Measurements from ENCODE around the gene NAP1L1.

Gene NAP1L1

DNA sequence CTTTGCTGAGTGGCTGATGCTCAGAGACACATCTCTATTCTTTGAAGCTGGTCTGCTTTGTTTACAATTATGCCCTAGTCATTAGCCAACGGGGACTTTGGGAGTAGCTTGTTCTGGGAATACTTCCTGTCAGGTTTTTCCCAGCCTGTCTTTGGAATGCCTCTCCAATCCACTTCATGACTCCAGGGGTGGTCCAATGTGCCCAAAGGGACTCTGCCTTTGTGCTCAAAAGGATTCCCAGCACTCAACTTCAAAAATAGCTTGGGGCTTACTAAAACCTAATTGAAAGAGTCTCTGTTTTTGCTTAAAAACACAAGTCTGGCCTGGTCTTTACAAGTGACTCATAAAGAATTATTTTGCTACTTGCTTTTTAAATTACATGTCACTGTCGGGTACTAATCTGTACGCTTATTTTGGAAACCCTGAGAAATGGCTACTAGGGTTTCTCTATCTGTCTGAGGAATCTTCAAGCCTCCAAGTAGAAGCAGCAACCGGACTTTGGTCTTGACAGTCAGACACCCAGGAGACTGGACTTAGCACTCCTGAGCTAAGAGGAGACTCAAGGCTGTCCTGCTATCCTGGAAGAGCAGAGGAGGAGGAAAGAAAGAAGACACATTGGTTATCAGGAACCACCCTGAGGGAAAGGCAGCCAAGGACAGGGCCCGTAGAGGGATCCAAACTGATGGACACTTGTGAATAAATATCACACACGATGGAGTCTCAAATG, 73.6 kb downstream of the NAP1L1 start:
- CTCF ChIA-PET = interaction anchor here (1.3 to 1.6 kb wide), 2 partner anchors 10 to 15 kb away, joined by 5 read pairs; no protein-coding TSS in a partner anchor
- no peak overlapping the region for H3K27ac Mint-ChIP-seq
- DNase-seq = no peak
- no peaks in the 10 kb centered on the region for H3K36me3 Mint-ChIP-seq
- peaks cover 3% of the 10 kb centered on the region for H3K4me1 Mint-ChIP-seq
- H3K27me3 Mint-ChIP-seq = peaks cover 5% of the 10 kb centered on the region
- no peaks in the 10 kb centered on the region for H3K9me3 Mint-ChIP-seq
- no peak overlapping the region for H3K4me3 Mint-ChIP-seq

- Mint-ChIP-seq H3K4me1 (no peaks in the 10 kb centered on the region), H3K27ac (no peak overlapping the region), H3K27me3 (no peaks in the 10 kb centered on the region), H3K9me3 (peaks cover 2% of the 10 kb centered on the region), H3K4me3 (no peak overlapping the region), H3K36me3 (no peaks in the 10 kb centered on the region)
- CTCF ChIA-PET = no interaction called here
- DNase-seq = no peak
These were observed 76.1 kb downstream of the NAP1L1 start for GRCh38 chr12:76008428-76008827.

- Mint-ChIP-seq H3K27ac (no peak overlapping the region), H3K9me3 (peaks cover 2% of the 10 kb centered on the region), H3K4me1 (no peaks in the 10 kb centered on the region), H3K36me3 (no peaks in the 10 kb centered on the region), H3K4me3 (no peak overlapping the region), H3K27me3 (no peaks in the 10 kb centered on the region)
- no peak for DNase-seq
- CTCF ChIA-PET = no interaction called here
These were observed 76.8 kb downstream of the NAP1L1 start for GRCh38 chr12:76007640-76008039.

DNA sequence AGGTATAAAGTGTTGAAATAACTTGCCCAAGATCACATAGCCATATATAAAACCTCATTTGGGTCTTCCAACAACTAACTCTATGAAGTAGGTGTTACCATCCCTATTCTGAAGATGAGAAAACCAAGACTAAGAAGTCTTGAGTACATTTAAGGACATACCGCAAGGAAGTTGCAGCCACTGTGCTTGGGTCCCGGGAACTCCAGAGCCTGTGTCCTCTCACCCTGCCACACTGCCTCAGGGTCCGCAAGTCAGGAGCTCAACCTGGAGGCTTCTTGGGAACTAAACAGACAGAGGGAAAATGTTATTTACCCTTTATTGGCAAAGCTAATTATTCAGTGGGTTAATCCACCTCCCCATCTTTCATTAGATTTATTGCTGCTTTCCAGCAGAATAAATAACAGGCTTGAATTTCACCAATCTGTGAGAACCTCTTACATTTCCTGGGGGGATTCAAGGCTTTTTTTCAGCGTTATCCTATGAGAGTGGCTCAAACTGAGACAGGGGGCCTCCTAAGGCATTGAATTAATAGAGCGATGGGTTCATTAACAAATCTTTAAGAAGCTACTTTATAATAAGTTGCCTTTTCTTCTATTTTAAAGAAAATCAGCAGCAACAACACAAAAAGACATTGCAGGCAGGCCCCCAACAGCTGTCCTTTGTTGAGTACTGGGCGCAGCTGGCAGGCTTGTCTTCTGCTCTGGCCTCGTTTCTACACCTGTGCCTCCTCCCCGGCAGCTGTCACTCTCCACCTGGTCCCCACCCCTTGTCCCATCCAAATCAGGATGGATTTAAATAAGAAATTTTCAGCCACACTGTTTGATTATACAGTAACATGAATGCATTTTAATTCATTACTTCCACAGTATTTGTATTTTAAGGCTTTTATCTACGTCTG, 78.2 kb downstream of the NAP1L1 start:
- CTCF ChIA-PET = interaction anchor here (1.2 kb wide), 1 partner anchor 11 kb away, joined by 3 read pairs; no protein-coding TSS in a partner anchor
- DNase-seq = no peak
- Mint-ChIP-seq H3K27ac (no peak overlapping the region), H3K4me3 (no peak overlapping the region), H3K36me3 (no peaks in the 10 kb centered on the region), H3K4me1 (no peaks in the 10 kb centered on the region), H3K27me3 (no peaks in the 10 kb centered on the region), H3K9me3 (peaks cover 2% of the 10 kb centered on the region)

DNA sequence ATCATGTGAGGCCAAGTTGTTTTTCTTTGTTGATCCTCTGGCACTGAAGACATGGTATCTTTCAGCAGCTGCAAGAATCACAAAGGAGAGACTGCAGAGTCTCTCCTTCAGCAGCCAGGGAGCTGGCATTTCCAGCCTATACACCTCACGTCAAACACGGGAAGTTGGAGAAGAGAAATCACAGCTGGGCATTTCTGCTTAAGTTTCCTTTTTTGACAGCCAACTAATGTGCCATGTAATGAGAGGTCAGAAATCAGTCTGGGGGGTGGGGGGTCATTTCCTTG, 81.2 kb downstream of the NAP1L1 start:
- no peak for DNase-seq
- CTCF ChIA-PET = no interaction called here
- Mint-ChIP-seq H3K4me3 (no peak overlapping the region), H3K27ac (no peak overlapping the region), H3K27me3 (no peaks in the 10 kb centered on the region), H3K4me1 (no peaks in the 10 kb centered on the region), H3K36me3 (no peaks in the 10 kb centered on the region), H3K9me3 (peaks cover 2% of the 10 kb centered on the region)

- H3K27ac Mint-ChIP-seq = no peak overlapping the region
- DNase-seq = no peak
- no peaks in the 10 kb centered on the region for H3K36me3 Mint-ChIP-seq
- H3K9me3 Mint-ChIP-seq = peaks cover 2% of the 10 kb centered on the region
- no peak overlapping the region for H3K4me3 Mint-ChIP-seq
- no peaks in the 10 kb centered on the region for H3K27me3 Mint-ChIP-seq
- CTCF ChIA-PET = no interaction called here
- H3K4me1 Mint-ChIP-seq = no peaks in the 10 kb centered on the region
These were observed 81.7 kb downstream of the NAP1L1 start for GRCh38 chr12:76002598-76003354.

DNA sequence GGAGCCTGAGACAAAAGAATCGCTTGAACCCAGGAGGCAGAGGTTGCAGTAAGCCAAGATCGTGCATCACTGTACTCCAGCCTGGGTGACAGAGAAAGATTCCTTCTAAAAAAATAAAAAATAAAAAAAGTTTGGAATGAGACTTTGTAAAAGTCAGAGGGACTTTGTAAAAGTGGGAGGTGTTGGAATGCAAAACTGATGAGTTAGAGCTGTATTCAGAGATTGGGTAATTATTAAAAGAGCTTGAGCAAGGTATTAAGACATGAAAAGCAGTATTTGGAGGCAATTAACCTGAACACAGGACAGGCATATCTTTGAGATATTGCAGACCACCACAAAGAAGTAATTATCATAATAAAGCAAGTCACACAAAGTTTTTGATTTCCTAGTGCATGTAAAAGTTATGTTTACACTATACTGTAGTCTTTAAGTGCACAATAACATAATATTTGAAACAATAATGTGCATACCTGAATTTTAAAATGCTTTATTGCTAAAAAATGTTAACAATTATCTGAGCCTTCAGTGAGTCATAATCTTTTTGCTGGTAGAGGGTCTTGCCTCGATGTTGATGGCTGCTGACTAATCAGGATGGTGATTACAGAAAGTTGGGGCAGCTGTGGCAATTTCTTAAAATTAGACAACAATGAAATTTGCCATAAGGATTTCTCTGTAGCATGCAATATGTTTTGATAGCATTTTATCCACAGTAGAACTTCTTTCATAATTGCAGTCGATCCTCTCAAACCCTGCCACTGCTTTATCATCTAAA, 86.0 kb downstream of the NAP1L1 start:
- Mint-ChIP-seq H3K27ac (no peak overlapping the region), H3K9me3 (no peaks in the 10 kb centered on the region), H3K4me1 (no peaks in the 10 kb centered on the region), H3K36me3 (no peaks in the 10 kb centered on the region), H3K27me3 (no peaks in the 10 kb centered on the region), H3K4me3 (no peak overlapping the region)
- CTCF ChIA-PET = no interaction called here
- no peak for DNase-seq

- no peaks in the 10 kb centered on the region for H3K27me3 Mint-ChIP-seq
- DNase-seq = no peak
- H3K4me3 Mint-ChIP-seq = no peak overlapping the region
- no peaks in the 10 kb centered on the region for H3K36me3 Mint-ChIP-seq
- CTCF ChIA-PET = no interaction called here
- H3K27ac Mint-ChIP-seq = no peak overlapping the region
- H3K9me3 Mint-ChIP-seq = no peaks in the 10 kb centered on the region
- H3K4me1 Mint-ChIP-seq = no peaks in the 10 kb centered on the region
These were observed 86.8 kb downstream of the NAP1L1 start for GRCh38 chr12:75997658-75998057.

DNA sequence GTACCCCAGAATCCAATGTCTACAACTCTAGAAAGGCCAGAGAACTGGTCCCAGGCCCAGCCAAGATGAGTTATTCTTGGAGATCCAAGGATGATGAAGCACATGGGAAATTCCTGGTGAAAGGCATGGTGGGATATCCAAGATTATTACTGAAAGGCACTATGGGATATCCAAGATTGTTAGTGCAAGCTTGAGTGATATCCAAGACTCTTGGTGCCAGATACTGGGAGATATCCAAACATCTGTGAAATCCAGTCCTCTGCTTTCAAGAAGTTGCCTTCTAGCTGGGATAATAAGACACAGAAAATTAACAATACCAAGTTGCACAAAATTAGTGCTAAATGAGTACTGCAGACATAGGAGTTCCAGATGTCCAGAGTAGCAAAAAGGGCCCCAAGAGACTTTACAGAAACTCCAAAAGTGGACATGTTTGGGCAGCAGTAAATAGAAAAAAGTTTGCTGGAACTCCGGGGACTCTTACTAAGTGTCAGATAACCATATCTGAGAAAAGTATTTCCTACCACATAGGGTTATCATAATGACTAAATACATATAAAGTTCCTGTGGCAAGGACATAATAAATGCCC, 87.5 kb downstream of the NAP1L1 start:
- H3K36me3 Mint-ChIP-seq = no peaks in the 10 kb centered on the region
- CTCF ChIA-PET = no interaction called here
- no peaks in the 10 kb centered on the region for H3K27me3 Mint-ChIP-seq
- no peak overlapping the region for H3K4me3 Mint-ChIP-seq
- H3K9me3 Mint-ChIP-seq = no peaks in the 10 kb centered on the region
- no peak overlapping the region for H3K27ac Mint-ChIP-seq
- DNase-seq = no peak
- no peaks in the 10 kb centered on the region for H3K4me1 Mint-ChIP-seq

DNA sequence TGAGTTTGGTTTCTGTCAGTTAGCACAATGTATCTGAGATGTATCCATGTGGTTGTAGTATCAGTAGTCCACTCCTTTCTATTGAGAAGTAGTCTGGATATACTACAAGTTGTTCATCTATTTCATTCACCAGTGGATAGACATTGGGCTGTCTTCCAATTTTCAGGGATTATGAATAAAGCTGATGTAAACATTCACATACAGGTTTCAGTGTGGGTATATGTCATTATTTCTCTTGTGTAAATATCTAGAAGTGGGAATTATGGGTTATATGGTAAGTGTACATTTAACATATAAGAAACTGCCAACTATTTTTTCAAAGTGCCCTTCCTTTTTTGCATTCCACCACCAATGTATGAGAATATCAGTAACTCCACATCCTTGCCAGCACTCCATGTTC, 88.8 kb downstream of the NAP1L1 start:
- Mint-ChIP-seq H3K4me1 (no peaks in the 10 kb centered on the region), H3K36me3 (no peaks in the 10 kb centered on the region), H3K27me3 (no peaks in the 10 kb centered on the region), H3K4me3 (no peak overlapping the region), H3K9me3 (no peaks in the 10 kb centered on the region), H3K27ac (no peak overlapping the region)
- no peak for DNase-seq
- CTCF ChIA-PET = interaction anchor here (1.0 kb wide), 1 partner anchor 16 kb away, joined by 5 read pairs; no protein-coding TSS in a partner anchor

GRCh38 chr12:75994069-75994740, 90.3 kb downstream of the NAP1L1 start:
- no peak for DNase-seq
- CTCF ChIA-PET = no interaction called here
- Mint-ChIP-seq H3K9me3 (peaks cover under 1% of the 10 kb centered on the region), H3K27me3 (no peaks in the 10 kb centered on the region), H3K4me1 (no peaks in the 10 kb centered on the region), H3K4me3 (no peak overlapping the region), H3K36me3 (peaks cover under 1% of the 10 kb centered on the region), H3K27ac (no peak overlapping the region)

DNA sequence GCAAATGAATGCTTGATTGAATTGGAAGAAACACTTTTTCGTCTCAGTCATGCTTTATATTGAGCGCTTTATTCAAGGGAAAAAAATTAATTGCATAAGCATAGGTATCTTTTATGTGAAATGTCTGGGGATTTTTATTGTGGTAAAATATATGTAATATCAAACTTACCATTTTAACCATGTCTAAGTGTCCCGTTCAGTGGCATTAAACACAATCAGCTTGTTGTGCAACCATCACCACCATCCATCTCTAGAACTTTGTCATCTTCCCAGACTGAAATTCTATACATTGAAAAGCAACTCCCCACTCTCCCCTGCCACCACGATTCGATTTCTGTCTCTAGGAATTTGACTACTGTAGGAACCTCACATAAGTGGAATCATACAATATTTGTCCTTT, 92.7 kb downstream of the NAP1L1 start:
- CTCF ChIA-PET = interaction anchor here (0.7 kb wide), 1 partner anchor 8 kb away, joined by 5 read pairs; no protein-coding TSS in a partner anchor
- H3K27me3 Mint-ChIP-seq = peaks cover 4% of the 10 kb centered on the region
- H3K36me3 Mint-ChIP-seq = peaks cover 3% of the 10 kb centered on the region
- H3K27ac Mint-ChIP-seq = no peak overlapping the region
- no peaks in the 10 kb centered on the region for H3K4me1 Mint-ChIP-seq
- DNase-seq = no peak
- H3K4me3 Mint-ChIP-seq = no peak overlapping the region
- H3K9me3 Mint-ChIP-seq = peaks cover 5% of the 10 kb centered on the region

- Mint-ChIP-seq H3K36me3 (peaks cover 3% of the 10 kb centered on the region), H3K27me3 (peaks cover 4% of the 10 kb centered on the region), H3K4me3 (no peak overlapping the region), H3K4me1 (peaks cover 4% of the 10 kb centered on the region), H3K27ac (no peak overlapping the region), H3K9me3 (peaks cover 5% of the 10 kb centered on the region)
- CTCF ChIA-PET = interaction anchor here (0.6 kb wide), 1 partner anchor 170 kb away, joined by 3 read pairs; no protein-coding TSS in a partner anchor
- DNase-seq = no peak
These were observed 94.1 kb downstream of the NAP1L1 start for GRCh38 chr12:75990189-75990912.

Data from activated naive CD4-positive, alpha-beta T cell treated with anti-CD3 and anti-CD28 coated beads, Interleukin-2, amount 10 ng/mL, durations not matched to agents 7 days and 5 days (primary cell).